ENCODE data around the gene FBL. TPM values are rescaled to one million over a fixed set of nuclear protein-coding genes. Genes with fewer than 3 reads are reported as not detected.

The FBL gene
- total RNA-seq, 1 experiment from 2014 or later: 4,927 TPM

DNA sequence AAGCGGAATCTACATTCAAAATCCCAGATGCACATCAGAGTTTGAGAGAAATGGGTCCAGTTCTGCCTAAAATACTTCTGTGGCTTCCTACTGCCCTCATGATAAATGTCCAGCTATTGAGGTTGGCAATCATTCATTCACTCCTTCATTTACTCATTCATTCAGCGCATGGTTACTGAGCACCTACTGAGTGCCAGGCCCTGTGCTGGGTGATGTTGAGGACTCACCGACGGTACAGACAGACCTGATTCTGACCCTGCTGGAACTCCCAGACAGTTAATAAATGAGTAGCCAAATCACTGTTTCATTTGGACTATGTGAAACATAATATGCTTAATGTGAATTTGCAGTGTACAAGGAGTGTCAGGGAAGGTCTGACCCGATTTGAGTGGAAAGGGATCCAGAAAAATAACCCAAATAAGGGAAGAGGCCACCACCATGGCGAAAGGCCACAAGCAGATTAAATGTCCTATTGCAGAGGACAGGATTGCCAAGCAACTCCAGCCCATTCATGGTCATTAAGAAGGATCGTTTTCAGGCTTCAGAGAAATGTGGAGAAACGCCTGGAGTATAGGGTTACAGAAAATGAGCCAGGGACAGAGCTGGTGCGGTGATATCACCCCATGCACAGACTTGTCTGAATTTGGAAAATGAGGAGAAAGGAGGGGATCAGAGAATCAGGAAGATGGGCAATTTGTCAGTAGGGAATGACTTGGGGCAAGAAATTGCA lies 32.8 kb downstream of the FBL start:
- H3K27me3 ChIP-seq (ENCODE audit: control insufficient read depth, insufficient read depth, low read length): no peaks in the 10 kb centered on the region
- peaks cover 14% of the 10 kb centered on the region for H3K9me3 ChIP-seq (ENCODE audit: control insufficient read depth, insufficient read depth, low read depth, low read length)
- no peak overlapping the region for H3K4me3 ChIP-seq (ENCODE audit: low read depth in 2 of 2, low read length in 2 of 2)
- DNase-seq (ENCODE audit: low read depth, low spot score) (no peak), ATAC-seq (peak; percentile 5; the same call in 1 of the 2 replicates)
- intact Hi-C loops (cut with micrococcal nuclease; ENCODE audit: unreplicated experiment): no loop called here
- no TSS peak for BruUV-seq (replicated peaks)
- POLR2A ChIA-PET: interaction anchor here (0.6 to 2.6 kb wide), 2 partner anchors 20 to 119 kb away, joined by 5 to 11 read pairs; partner anchors contain the start of gene DYRK1B
- in situ Hi-C loops (cut with HindIII; ENCODE audit: low pct_unique_long_range_greater_than_20kb, low sequenced_read_pairs): no loop called here
- H3K27ac ChIP-seq (ENCODE audit: low read length): no peak overlapping the region
- no peaks in the 10 kb centered on the region for H3K4me1 ChIP-seq (ENCODE audit: control insufficient read depth, insufficient read depth, low read length)
- no peak for TF ChIP-seq POLR2AphosphoS5 (IDR thresholded peaks at IDR 0.05; ENCODE audit: low read depth, low read length)
- TF ChIP-seq, protein P1, sequence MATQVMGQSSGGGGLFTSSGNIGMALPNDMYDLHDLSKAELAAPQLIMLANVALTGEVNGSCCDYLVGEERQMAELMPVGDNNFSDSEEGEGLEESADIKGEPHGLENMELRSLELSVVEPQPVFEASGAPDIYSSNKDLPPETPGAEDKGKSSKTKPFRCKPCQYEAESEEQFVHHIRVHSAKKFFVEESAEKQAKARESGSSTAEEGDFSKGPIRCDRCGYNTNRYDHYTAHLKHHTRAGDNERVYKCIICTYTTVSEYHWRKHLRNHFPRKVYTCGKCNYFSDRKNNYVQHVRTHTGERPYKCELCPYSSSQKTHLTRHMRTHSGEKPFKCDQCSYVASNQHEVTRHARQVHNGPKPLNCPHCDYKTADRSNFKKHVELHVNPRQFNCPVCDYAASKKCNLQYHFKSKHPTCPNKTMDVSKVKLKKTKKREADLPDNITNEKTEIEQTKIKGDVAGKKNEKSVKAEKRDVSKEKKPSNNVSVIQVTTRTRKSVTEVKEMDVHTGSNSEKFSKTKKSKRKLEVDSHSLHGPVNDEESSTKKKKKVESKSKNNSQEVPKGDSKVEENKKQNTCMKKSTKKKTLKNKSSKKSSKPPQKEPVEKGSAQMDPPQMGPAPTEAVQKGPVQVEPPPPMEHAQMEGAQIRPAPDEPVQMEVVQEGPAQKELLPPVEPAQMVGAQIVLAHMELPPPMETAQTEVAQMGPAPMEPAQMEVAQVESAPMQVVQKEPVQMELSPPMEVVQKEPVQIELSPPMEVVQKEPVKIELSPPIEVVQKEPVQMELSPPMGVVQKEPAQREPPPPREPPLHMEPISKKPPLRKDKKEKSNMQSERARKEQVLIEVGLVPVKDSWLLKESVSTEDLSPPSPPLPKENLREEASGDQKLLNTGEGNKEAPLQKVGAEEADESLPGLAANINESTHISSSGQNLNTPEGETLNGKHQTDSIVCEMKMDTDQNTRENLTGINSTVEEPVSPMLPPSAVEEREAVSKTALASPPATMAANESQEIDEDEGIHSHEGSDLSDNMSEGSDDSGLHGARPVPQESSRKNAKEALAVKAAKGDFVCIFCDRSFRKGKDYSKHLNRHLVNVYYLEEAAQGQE (IDR thresholded peaks at IDR 0.05; ENCODE audit: insufficient read depth in 1 of 2, low read depth in 2 of 2, low read length in 1 of 2): no peak
- TF ChIP-seq TCF7L2 (IDR thresholded peaks at IDR 0.05; ENCODE audit: low read depth, low read length): no peak
- no peak for TF ChIP-seq SIN3A (IDR thresholded peaks at IDR 0.05; ENCODE audit: borderline replicate concordance, insufficient read depth, low read depth, low read length)
- TF ChIP-seq, protein P2, sequence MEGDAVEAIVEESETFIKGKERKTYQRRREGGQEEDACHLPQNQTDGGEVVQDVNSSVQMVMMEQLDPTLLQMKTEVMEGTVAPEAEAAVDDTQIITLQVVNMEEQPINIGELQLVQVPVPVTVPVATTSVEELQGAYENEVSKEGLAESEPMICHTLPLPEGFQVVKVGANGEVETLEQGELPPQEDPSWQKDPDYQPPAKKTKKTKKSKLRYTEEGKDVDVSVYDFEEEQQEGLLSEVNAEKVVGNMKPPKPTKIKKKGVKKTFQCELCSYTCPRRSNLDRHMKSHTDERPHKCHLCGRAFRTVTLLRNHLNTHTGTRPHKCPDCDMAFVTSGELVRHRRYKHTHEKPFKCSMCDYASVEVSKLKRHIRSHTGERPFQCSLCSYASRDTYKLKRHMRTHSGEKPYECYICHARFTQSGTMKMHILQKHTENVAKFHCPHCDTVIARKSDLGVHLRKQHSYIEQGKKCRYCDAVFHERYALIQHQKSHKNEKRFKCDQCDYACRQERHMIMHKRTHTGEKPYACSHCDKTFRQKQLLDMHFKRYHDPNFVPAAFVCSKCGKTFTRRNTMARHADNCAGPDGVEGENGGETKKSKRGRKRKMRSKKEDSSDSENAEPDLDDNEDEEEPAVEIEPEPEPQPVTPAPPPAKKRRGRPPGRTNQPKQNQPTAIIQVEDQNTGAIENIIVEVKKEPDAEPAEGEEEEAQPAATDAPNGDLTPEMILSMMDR (IDR thresholded peaks at IDR 0.05): no peak
- H3K36me3 ChIP-seq (ENCODE audit: control insufficient read depth, insufficient read depth, low read length): no peaks in the 10 kb centered on the region
- CTCF ChIA-PET: interaction anchor here (0.5 to 2.5 kb wide), 10 partner anchors 11 to 492 kb away, joined by 3 to 15 read pairs (median 4); partner anchors contain the start of gene DYRK1B

DNA sequence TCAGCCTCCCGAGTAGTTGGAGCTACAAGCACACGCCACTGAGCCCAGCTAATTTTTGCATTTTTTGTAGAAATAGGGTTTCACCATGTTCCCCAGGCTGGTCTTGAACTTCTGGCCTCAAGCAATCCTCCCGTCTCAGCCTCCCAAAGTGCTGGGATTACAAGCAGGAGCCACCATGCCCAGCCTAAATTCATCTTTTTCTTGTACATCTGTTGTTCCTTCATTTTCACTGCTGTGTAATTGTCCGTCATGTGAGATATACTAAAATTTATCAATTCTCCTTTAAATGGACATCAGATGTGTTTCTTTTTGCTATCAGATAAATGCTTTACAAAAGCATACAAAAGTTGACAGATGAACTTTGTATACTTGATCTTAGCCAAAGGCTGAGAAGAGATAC lies 35.1 kb downstream of the FBL start:
- TF ChIP-seq, protein P2 (IDR thresholded peaks at IDR 0.05): no peak
- TF ChIP-seq SIN3A (IDR thresholded peaks at IDR 0.05; ENCODE audit: borderline replicate concordance, insufficient read depth, low read depth, low read length): no peak
- no peak for TF ChIP-seq TCF7L2 (IDR thresholded peaks at IDR 0.05; ENCODE audit: low read depth, low read length)
- TF ChIP-seq POLR2AphosphoS5 (IDR thresholded peaks at IDR 0.05; ENCODE audit: low read depth, low read length): no peak
- TF ChIP-seq, protein P1 (IDR thresholded peaks at IDR 0.05; ENCODE audit: insufficient read depth in 1 of 2, low read depth in 2 of 2, low read length in 1 of 2): no peak
- Histone ChIP-seq H3K27me3 (ENCODE audit: control insufficient read depth, insufficient read depth, low read length) (no peaks in the 10 kb centered on the region), H3K27ac (ENCODE audit: low read length) (no peak overlapping the region), H3K36me3 (ENCODE audit: control insufficient read depth, insufficient read depth, low read length) (no peaks in the 10 kb centered on the region), H3K4me1 (ENCODE audit: control insufficient read depth, insufficient read depth, low read length) (no peaks in the 10 kb centered on the region), H3K4me3 (ENCODE audit: low read depth in 2 of 2, low read length in 2 of 2) (no peak overlapping the region), H3K9me3 (ENCODE audit: control insufficient read depth, insufficient read depth, low read depth, low read length) (peaks cover 19% of the 10 kb centered on the region)
- BruUV-seq (replicated peaks): no TSS peak
- ChIA-PET POLR2A (interaction anchor here (0.6 to 1.9 kb wide), 3 partner anchors 18 to 31 kb away, joined by 4 to 20 read pairs (median 6); partner anchors contain the start of gene DYRK1B), CTCF (interaction anchor here (0.6 to 12.0 kb wide), 5 partner anchors 18 to 400 kb away, joined by 5 to 248 read pairs (median 5); no protein-coding TSS in a partner anchor)
- in situ Hi-C loops (cut with HindIII; ENCODE audit: low pct_unique_long_range_greater_than_20kb, low sequenced_read_pairs): no loop called here
- DNase-seq (ENCODE audit: low read depth, low spot score) (no peak), ATAC-seq (no peak)
- intact Hi-C loops (cut with micrococcal nuclease; ENCODE audit: unreplicated experiment): no loop called here

All from Panc1 (cell line).